Stimulated activated CD8-positive, alpha-beta memory T cell treated with anti-CD3 and anti-CD28 coated beads, Interleukin-7, amount 100 ng/mL, for 4 hours (primary cell): Measurements from ENCODE around the gene LRP11.
"Not testable (repeated sequence)": the region's sequence is repeated elsewhere in the genome, so short reads cannot be mapped to it uniquely, and the experiment has no call there.

ENCODE experiments used
- DNase-seq, 2 donors: peaks; one replicate each; pipeline ENCODE4 v3.0.0-alpha.2; 2020; ENCODE audit warnings: low read depth in 2 of 2

Gene LRP11

GRCh38 chr6:149869275-149869892 is 5.2 kb upstream of the LRP11 start:
- DNase-seq, result no peak

DNA sequence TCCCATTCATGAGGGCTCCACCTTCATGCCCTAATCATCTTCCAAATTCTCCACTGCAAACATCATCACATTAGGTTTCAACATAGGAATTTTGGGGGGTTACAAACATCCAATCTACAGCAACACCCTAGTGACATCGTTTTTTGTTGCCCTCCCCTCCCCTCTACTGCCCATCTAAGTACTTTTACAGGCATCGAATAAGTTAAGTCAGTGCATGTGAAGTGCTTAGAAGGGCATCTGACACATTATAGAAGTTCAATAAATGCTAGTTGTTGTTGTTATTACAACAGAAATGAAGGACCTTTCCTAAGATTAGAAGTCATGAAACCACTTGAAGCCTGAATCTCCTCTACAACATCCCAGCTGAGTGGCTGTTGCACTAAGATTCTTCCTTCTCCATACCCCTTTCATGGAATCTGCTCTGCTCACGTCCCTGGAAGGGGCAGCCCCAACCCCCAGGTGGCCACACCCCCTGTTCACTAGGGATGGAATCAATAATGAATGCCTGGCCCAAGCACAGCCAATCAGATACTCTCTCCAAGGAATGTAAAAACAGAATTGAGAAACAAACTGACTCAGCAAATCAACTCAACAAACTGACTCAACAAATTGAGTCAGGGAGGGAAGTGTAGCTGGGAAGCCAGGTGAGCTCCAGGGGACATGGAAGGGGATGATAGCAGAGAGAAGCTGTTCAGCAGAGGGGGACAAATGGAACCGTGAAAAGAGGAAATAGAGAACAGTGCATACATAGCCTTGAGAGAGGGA is 3.9 kb upstream of the LRP11 start:
- DNase-seq, result no peak

DNA sequence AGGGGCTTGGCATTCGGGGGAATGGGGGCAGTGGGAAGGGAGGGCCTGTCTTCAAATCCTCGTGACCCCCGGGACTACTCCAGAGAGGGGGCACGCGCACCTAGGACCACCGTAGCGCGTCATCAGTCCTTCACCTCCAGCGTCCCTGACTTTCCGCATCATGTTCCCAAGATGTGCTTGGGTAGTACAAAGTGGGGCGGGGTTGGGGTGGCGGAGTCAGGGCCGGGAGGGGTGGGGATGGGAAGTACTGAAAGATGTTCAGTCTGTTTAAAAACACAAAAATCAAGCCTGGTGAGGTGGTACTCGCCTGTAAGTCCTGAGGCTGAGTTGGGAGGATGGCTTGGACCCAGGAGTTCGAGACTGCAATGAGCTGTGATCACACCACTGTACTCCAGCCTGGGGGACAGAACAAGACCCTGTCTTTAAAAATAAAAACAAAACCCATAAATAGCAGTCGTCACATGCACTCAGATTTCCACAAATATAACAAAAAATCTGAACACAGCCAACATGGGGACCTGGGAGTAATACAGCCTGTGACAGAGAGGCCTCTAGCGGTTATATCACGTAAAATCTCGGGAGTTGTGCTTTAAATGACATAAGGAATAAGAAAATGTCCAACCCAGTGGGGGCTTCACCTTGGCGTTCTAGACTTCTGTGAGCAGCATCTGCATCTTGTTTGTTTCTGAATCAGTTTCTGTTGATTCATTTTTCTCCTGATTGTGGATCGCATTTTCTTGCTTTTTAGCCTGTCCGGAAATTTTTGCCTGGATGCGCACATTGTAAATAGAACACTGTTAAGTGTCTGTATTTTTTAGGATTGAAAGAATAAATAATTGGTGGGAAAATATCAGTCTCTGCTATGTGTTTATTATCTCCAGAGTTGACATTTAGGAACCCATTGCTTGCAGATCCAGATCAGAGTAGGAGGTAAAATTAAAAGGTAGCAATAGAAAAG is 698 bp upstream of the LRP11 start:
- DNase-seq, result no peak

DNA sequence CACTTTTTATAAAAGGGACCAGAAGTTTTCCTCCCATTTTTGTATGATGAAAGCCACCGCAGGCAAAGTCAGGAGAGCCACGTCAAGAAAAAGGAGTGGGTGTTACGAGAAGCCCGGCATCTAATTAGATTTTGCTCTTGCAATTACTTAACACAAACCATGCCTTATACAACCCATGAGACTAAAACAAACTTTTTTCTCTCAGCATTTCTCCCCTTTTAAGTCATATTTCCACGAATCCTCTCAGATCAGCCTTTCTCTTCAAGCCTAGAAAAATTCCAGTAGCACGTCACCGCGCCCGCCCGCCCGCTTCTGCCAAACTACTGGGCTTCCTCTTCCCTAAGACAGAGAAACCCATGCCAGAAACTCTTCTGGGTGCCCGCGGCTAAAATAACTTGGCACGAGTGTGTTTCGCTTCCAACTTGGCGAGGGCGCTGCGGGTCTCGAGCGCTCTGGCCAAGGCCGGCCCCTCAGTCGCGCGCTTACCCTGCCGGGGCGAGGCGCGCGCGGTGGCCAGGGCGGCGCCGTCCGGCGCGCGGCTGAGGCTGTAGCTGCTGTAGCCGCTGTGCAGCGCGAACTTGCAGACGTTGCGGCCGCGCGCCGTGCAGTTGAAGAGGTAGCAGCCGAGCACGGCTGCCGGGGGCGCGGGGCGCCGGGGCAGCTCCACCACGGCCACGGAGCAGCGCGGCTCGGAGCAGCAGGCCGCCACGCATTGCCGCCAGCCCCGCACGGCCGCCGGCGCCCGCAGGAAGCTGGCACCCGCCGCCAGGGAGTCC is 1.0 kb downstream of the LRP11 start:
- peak in 1 of 2 donors; percentile 15 for DNase-seq

- not testable (repeated sequence) for DNase-seq
These were observed 1.8 kb downstream of the LRP11 start for GRCh38 chr6:149862424-149862738.

- no peak for DNase-seq
These were observed 2.3 kb downstream of the LRP11 start for GRCh38 chr6:149861603-149862423.

GRCh38 chr6:149860834-149861602 is 3.1 kb downstream of the LRP11 start:
- DNase-seq, result no peak

- no peak for DNase-seq
These were observed 3.7 kb downstream of the LRP11 start for GRCh38 chr6:149860513-149860833.

- no peak for DNase-seq
These were observed 4.2 kb downstream of the LRP11 start for GRCh38 chr6:149859938-149860337.

GRCh38 chr6:149859368-149859767 is 4.8 kb downstream of the LRP11 start:
- DNase-seq, result no peak

GRCh38 chr6:149857541-149857940 is 6.6 kb downstream of the LRP11 start:
- no peak for DNase-seq

DNA sequence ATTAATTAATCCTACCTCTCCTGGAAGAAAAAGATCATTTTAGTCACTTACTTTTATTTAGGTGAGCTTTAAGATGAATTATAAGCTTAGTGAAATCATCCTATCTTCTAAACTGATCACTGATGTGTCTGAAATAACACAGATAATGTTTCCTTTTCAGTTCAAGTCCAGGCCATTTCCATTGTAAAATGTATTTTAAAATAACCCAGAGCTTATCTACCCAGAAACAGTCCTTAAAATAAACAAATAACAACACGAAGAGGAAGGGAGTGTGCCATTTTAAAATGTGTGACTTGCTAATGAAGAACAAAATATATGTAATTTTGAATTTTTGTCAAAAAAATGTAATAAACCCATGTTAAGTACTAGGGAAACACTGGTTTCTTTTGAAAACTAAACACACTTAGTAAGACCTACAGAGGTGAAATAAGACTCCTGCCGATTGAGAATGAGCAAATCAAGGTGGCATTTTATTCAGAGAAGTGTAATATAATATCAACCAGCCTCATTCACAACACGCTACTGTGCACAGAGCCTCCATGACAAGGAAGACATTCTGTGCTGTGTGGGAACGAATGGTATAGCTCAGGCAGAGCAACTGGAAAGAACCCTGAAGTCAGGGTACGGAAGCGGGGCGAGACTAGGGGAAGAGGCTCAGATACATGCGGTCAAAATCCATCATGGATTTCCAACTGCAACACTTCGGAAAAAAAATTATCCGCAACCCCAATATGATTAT is 7.7 kb downstream of the LRP11 start:
- no peak for DNase-seq

DNA sequence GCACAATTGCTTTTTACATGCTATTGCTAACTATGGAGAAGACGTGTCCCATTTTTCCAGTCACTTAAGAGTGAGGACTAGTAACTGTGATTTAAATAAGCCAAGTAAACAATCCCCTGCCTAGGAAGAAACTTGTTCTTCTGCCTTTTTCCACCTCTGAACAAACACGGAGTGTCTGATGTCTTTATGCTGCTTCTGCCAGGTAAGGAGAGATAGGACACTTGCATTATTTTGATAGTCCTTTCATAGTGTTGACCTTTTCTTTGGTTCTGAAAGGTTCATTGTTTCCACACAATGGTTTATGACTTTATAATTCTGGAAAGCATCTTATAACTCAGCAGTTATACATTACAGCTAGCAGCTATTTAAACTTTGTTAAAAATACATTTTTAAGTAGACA is 8.4 kb downstream of the LRP11 start:
- no peak for DNase-seq

GRCh38 chr6:149855040-149855654 is 9.0 kb downstream of the LRP11 start:
- no peak for DNase-seq

DNA sequence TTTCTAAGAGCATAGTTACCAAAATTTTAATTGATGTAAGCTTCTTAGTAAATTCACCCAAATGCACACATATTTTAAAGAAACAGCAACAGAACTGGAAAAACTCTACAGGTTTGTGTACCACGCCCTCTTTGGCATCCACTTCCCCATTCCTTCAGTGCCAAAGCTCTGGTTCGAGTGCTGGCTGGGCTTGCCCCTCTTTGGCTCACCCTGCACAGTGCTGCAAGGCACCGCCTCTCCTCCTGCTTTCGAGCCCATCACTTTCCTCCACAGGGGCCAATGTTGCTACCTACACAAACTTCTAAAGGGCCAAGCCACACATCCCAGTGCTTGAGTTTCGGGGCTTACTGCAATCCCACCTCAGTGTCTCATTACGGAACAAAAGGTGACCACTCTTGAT is 9.6 kb downstream of the LRP11 start:
- DNase-seq, result no peak

DNA sequence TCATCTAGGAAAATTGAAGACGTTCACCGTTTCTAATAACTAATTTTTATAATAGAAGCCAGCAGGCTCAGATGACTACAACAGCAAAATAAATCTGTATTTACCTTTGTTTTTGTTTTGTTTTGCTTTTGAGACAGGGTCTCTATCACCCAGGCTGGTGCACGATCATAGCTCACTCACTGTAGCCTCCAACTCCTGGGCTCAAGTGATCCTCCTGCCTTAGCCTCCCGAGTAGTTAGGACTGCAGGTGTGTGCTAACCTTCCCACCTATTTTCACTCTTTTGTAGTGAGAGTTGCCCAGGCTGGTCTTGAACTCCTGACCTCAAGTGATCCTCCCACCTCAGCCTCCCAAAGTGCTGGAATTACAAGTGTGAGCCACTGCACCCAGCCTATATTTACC is 10.1 kb downstream of the LRP11 start:
- not testable (repeated sequence) for DNase-seq

GRCh38 chr6:149852881-149853280 is 11.3 kb downstream of the LRP11 start:
- DNase-seq, result no peak

- DNase-seq, result no peak
These were observed 12.0 kb downstream of the LRP11 start for GRCh38 chr6:149852180-149852579.

DNA sequence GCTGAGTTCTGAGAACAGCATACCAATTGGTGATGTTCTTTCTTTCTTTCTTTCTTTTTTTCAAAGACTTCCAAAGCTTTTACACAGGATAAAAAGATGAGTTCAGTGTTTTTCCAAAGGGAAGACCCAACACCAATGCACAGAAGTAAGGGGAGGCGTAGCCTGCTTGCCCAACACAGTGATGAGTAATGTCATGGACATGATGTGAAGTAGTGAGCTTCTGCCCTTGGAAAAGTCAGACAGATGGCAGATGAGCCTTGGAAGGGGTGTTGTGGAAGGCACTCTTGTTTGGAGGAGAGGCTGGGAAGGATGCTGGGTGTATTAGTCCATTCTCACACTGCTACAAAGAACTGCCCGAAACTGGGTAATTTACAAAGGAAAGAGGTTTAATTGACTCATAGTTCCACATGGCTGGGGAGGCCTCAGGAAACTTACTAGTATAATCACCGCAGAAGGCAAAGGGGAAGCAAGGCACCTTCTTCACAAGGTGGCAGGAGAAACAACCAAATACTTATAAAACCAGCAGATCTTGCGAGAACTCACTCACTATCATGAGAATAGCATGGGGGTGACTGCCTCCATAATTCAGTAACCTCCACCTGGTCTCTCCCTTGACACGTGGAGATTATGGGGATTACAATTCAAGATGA is 12.6 kb downstream of the LRP11 start:
- no peak for DNase-seq
